Measurements from ENCODE around the gene GLTP. TPM values are rescaled to one million over a fixed set of nuclear protein-coding genes. Genes with fewer than 3 reads are reported as not detected.

The GLTP gene
- total RNA-seq, 1 donor from 2014 or later: 23.8 TPM

GRCh38 chr12:109888179-109889020 is 8.1 kb upstream of the GLTP start:
- no peak for DNase-seq (ENCODE audit: low spot score in 2 of 2, unreplicated experiment in 2 of 2)
- H3K4me1 Mint-ChIP-seq: no peaks in the 10 kb centered on the region
- no peak overlapping the region for H3K27ac Mint-ChIP-seq
- H3K4me3 Mint-ChIP-seq: no peak overlapping the region
- TF ChIP-seq CTCF (IDR thresholded peaks at IDR 0.05; ENCODE audit: unreplicated experiment): no peak
- H3K36me3 Mint-ChIP-seq: no peaks in the 10 kb centered on the region
- H3K27me3 Mint-ChIP-seq (ENCODE audit: low read depth): peaks cover 31% of the 10 kb centered on the region
- H3K9me3 Mint-ChIP-seq: no peaks in the 10 kb centered on the region

GRCh38 chr12:109885616-109886015 is 5.3 kb upstream of the GLTP start:
- H3K27me3 Mint-ChIP-seq (ENCODE audit: low read depth): peaks cover 35% of the 10 kb centered on the region
- H3K27ac Mint-ChIP-seq: no peak overlapping the region
- peaks cover 6% of the 10 kb centered on the region for H3K4me1 Mint-ChIP-seq
- no peak for TF ChIP-seq CTCF (IDR thresholded peaks at IDR 0.05; ENCODE audit: unreplicated experiment)
- H3K36me3 Mint-ChIP-seq: no peaks in the 10 kb centered on the region
- DNase-seq (ENCODE audit: low spot score in 2 of 2, unreplicated experiment in 2 of 2): no peak
- H3K9me3 Mint-ChIP-seq: no peaks in the 10 kb centered on the region
- no peak overlapping the region for H3K4me3 Mint-ChIP-seq

- H3K4me3 Mint-ChIP-seq: no peak overlapping the region
These were observed 3.1 kb upstream of the GLTP start for GRCh38 chr12:109883461-109883860.

GRCh38 chr12:109881752-109882151 is 1.4 kb upstream of the GLTP start:
- Mint-ChIP-seq H3K27ac (no peak overlapping the region), H3K4me3 (peak overlapping the region; percentile 81), H3K36me3 (no peaks in the 10 kb centered on the region), H3K9me3 (no peaks in the 10 kb centered on the region), H3K27me3 (ENCODE audit: low read depth) (peaks cover 25% of the 10 kb centered on the region), H3K4me1 (peaks cover 30% of the 10 kb centered on the region)
- no peak for TF ChIP-seq CTCF (IDR thresholded peaks at IDR 0.05; ENCODE audit: unreplicated experiment)
- no peak for DNase-seq (ENCODE audit: low spot score in 2 of 2, unreplicated experiment in 2 of 2)

More at GRCh38 chr12:109883461-109883860, 3.1 kb upstream of the GLTP start:
- Mint-ChIP-seq H3K9me3 (no peaks in the 10 kb centered on the region), H3K27ac (no peak overlapping the region), H3K27me3 (ENCODE audit: low read depth) (peaks cover 29% of the 10 kb centered on the region), H3K36me3 (no peaks in the 10 kb centered on the region), H3K4me1 (peaks cover 21% of the 10 kb centered on the region)
- no peak for TF ChIP-seq CTCF (IDR thresholded peaks at IDR 0.05; ENCODE audit: unreplicated experiment)
- no peak for DNase-seq (ENCODE audit: low spot score in 2 of 2, unreplicated experiment in 2 of 2)

GRCh38 chr12:109880938-109881337 is 597 bp upstream of the GLTP start:
- Mint-ChIP-seq H3K4me3 (peak overlapping the region; percentile 81), H3K9me3 (no peaks in the 10 kb centered on the region), H3K27ac (peak overlapping the region; percentile 44), H3K27me3 (ENCODE audit: low read depth) (peaks cover 23% of the 10 kb centered on the region), H3K4me1 (peaks cover 30% of the 10 kb centered on the region), H3K36me3 (no peaks in the 10 kb centered on the region)
- no peak for DNase-seq (ENCODE audit: low spot score in 2 of 2, unreplicated experiment in 2 of 2)
- TF ChIP-seq CTCF (IDR thresholded peaks at IDR 0.05; ENCODE audit: unreplicated experiment): no peak
